Stimulated activated CD8-positive, alpha-beta memory T cell treated with anti-CD3 and anti-CD28 coated beads, Interleukin-12 subunit alpha, Interleukin-12 subunit beta, amount 100 ng/mL, for 1 hour (primary cell): Measurements from ENCODE around the gene GSTO1.
A peak's percentile ranks its signal among the peaks of the same experiment; 100 is the strongest.

Experiments
- DNase-seq: peaks from one replicate; pipeline ENCODE4 v3.0.0-alpha.2; 2020; ENCODE audit warnings: low read depth

GSTO1 gene

GRCh38 chr10:104251443-104251842 lies 3.2 kb upstream of the GSTO1 start:
- DNase-seq = no peak

DNA sequence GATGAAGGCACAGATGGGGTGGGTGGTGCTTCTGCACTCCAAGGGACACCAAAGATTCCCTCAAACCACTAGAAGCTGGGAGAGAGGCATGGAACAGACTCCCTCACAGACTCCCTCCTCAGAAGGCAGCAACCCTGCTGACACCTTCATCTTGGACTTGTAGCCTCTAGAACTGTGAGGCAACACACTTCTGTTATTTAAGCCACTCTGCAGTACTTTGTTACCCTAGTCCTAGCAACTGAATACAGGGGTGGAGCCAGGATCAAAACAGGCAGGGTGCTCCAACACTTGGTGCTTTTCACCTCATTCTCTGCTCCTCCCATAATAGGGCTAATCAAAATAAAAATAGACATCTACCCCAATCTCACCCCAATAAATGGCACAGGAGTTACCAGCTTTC lies 2.3 kb upstream of the GSTO1 start:
- DNase-seq = no peak

DNA sequence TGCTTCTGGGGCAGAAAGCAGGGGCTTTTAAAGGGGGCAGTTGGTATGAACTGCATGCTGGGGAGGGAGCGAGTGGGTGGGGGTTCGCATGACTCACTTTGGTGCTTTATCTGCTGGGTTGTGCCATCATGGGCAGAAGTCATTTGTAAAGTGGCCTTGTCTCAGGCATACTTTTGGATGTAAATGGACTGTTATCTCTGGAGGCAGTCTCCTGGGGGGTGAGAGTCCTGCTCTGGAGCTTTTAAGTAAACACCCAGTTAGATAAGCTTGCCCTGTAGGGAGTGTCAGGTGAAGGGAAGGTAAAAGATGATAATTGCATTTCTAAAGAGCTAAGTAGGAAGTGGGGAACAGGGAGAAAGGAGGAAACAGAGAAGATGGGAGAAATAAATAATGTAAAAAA lies 1.6 kb upstream of the GSTO1 start:
- DNase-seq = no peak

DNA sequence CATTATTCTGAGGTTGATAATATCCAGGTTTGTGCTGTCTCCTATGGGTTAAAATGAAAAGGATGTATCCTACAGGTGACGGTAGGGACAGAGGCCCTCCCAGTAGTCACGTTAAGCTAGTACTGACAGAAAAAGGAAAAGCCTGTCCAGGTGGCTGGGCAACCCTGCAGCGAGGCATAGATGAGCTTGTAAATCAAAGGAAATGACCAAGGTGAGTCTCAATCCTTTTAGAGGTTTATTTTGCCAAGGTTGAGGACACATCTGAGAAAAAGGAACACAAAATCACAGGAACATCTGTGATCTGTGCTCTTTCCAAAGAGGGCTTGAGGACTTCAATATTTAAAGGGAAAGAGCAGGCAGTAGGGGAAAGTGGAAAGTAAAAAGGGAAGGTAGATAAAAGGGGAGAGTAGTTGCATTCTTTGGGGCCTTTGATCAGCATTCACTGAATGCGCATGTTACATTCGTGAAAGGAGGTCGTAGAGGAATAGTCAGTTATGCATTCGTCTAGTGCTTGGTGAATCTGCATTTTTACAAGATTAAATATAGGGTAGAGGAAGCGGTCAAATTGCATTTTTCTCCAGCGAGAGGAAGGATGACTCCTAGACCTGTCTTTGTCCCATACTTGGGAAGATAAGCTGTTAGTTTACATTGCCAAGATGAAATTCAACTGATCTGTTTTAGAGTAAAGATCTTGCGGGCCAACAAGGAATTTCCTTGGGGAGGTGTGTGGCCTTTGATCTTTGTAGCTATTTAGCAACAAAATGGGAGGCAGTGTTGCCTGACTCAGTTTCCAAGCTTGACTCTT lies 884 bp upstream of the GSTO1 start:
- no peak for DNase-seq

- no peak for DNase-seq
Measured at GRCh38 chr10:104255311-104255981, 754 bp downstream of the GSTO1 start.

DNA sequence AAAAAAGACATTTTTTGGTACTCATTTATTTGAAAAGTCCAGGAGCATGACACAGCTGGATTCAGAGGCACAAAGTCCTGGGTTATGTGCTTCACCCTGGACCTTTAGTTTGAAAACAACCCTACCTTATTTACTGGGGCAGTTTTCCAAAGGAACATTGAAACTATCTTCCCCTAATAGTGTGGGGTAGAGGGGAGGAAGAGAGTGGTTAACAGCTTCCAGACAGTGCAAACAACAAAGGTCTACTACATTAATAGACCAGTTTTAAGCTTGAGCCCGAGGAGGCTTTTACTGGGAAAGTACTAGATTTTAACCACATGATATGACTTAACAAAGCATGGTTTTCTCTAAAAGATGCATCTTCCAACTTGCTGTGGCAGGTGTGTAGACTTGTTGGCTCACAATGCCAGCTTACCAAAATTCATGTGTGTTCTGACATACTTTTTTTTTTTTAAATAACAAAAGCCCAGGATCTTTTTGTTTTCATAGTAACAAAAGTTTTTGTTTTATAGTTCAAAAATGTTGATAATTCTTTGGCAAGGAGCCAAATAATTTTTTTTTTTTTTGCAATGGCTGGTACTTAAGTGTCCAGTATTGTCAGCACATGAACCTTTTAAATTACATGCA lies 1.8 kb downstream of the GSTO1 start:
- no peak for DNase-seq

GRCh38 chr10:104257235-104257634 lies 2.5 kb downstream of the GSTO1 start:
- no peak for DNase-seq

- no peak for DNase-seq
Measured at GRCh38 chr10:104258209-104258608, 3.5 kb downstream of the GSTO1 start.

DNA sequence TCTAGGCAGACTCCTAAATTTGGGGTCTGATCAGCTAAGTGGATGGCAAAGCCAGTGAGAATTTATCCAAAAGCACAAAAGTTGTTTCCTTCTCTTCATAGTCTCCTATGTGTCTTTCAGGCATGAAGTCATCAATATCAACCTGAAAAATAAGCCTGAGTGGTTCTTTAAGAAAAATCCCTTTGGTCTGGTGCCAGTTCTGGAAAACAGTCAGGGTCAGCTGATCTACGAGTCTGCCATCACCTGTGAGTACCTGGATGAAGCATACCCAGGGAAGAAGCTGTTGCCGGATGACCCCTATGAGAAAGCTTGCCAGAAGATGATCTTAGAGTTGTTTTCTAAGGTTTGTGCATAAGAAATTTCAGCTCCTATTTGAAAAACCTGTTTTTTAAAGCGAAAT lies 4.8 kb downstream of the GSTO1 start:
- no peak for DNase-seq

DNA sequence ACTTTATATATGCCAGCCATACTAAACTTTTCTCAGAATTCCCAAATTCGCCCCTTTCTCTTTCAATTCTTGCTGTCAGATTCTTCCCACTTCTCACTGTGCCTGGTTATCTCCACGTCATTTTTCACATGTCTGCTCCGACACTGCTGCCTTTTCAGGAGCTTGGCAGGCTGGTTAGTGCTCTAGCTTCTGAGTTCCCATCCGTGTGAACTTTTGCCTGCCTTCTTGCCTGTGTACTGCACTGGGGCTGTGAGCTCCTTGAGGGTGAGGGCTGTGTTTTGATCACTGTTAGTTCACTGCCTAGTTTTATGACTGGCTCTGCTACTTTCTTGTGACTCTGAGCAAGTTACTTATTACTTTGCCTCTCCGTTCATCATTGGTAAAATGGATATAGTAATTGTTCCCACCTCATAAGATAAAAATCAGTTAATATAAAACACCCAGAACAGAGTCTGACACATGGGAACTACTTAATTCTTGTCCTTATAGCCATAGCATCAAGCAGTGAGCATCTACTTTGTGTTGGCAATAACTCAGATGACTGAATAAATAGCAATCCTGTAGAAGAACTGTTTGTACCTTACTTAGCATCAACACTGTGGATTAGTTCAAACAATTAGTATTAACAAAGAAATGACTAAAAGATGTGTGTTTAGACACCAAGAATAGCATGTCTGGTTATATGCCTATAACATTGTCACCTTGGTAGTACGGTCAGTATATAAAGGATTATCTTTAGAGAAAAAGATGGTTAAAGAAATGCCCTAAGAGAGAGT lies 5.5 kb downstream of the GSTO1 start:
- DNase-seq = no peak

GRCh38 chr10:104260775-104261115 lies 6.1 kb downstream of the GSTO1 start:
- no peak for DNase-seq

DNA sequence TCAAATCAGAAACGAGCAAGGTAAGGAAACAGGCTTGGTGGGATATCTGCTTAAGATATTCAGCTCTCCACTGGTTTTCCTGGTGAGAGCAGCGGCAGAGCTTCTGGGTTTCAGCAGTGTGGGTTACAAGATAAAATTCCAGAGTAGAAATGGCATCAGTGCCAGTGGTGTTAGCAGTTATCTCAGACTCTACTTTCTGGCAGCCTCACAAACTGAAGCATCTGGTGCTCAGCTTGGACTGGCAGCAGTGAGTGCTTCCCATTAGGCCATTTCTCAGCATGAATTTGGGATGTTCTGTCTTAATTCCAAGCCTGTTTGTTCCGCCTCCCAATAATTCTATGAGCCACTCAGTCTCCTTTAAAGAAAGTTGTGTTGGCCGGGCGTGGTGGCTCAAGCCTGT lies 7.4 kb downstream of the GSTO1 start:
- DNase-seq = no peak

DNA sequence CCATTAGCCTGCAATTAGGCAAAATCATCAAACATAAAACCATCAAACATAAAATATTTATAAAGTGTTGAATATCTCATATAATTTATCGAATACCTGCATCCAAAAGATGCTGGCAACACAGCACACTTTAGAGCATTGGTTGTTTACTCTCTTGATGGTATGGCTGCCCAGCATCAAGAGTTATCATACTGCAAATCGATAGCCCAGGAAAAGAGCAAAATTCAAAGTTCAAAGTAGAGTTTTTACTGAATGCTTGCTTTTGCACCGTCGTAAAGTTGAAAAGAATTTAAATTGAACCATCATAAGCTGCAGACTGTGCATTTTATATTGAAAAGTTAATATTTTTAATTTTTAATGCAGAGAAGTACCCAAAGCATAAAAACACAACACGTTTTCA lies 10.1 kb downstream of the GSTO1 start:
- DNase-seq = no peak

- no peak for DNase-seq
Measured at GRCh38 chr10:104267721-104268404, 13.2 kb downstream of the GSTO1 start.

GRCh38 chr10:104268405-104268712 lies 13.7 kb downstream of the GSTO1 start:
- no peak for DNase-seq

GRCh38 chr10:104268713-104269645 lies 14.3 kb downstream of the GSTO1 start, which contains the start of gene GSTO2:
Gene GSTO2, plus strand, starts transcription at chr10:104269184. Its CDS starts 5,732 bp downstream, at chr10:104274916.
- peak; percentile 98 for DNase-seq

DNA sequence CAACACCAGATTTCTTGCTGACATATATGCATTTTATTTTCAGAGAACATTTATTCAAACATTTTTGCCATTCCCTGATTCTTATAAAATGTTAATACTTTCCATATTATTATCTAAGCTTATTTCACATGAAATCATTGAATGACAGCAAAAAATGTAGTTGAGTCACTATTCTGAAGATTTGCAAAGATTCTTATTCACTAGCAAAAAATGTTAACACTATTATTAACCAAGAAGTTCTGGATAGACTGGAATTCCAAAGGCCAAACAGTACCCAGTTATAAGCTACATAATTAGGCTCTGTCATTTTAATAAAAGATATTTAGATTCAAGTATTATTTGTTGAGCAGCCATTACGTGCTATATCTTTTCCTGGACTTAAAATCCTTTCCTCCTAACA lies 18.6 kb downstream of the GSTO1 start:
- no peak for DNase-seq

DNA sequence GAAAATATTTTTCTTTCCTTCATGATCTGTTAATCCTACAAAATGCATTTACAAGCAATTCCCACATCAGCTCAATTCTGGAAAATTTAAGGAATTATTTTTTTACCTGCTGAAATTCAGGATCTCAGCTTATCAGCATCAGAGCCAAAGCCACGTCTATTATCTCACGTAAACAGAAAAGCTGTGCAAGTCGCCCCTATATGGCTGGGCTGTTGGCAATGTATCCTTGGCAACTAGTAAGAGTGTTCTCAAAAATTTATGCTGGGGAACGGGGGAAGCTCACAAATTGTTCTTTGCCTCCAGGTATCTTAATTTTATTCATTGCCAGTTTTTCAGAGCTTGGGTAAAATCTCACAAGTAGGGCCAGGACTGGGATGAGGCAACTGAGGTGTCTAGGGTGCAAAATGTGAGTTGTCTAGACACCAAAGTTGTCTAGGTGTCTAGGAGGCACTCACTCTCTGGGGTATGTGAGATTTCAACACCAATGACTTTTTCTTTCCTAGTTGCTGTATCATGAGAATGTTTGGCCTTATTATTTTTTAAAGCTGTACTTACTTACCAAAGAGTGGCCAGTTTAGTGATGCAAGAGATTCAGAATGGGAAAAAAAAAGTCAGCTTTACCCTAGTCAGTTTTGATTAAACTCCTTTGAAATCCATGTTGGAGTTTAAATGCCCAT lies 19.3 kb downstream of the GSTO1 start:
- DNase-seq = no peak

DNA sequence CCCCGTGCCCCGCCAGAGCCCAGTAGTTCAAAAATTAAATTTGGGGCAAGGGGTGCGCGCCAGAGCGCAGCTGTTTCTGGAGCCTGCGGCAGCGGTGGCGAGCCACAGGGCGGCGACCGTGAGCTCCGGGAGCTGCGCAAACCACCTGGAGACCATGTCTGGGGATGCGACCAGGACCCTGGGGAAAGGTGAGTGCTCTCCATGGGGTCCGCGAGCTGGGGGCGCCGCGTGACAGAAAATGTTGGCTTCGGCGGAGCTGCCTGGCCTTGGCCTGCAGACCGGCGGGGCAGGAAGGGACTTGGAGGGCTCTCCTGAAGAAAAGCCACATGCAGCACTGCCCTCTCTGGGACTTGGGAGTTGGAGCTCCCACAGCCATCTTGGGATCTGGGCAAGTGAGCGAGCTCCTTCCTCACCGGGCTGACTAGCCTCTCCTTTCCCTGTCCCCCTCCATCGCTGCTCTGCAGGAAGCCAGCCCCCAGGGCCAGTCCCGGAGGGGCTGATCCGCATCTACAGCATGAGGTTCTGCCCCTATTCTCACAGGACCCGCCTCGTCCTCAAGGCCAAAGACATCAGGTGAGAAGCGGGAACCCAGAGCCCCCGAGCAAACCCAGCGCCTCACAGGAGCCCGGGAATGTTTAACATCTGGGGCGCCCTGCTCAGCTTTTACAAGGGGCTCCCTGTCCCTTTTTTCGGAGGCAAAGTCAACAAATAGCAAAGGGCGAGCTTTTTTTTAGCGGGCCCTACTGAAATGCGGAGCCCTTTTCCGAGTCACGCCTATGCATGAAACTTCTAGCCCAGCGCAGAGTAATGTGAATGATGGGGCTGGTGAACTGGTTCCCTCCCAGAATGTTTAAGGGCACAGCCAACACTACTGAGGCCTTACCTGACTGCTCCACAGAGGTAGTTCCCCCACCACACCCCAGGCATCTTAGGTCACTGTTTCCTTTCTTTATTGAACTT lies 20.4 kb downstream of the GSTO1 start:
- DNase-seq = no peak
